ENCODE results near the gene PREX1.

Gene PREX1

DNA sequence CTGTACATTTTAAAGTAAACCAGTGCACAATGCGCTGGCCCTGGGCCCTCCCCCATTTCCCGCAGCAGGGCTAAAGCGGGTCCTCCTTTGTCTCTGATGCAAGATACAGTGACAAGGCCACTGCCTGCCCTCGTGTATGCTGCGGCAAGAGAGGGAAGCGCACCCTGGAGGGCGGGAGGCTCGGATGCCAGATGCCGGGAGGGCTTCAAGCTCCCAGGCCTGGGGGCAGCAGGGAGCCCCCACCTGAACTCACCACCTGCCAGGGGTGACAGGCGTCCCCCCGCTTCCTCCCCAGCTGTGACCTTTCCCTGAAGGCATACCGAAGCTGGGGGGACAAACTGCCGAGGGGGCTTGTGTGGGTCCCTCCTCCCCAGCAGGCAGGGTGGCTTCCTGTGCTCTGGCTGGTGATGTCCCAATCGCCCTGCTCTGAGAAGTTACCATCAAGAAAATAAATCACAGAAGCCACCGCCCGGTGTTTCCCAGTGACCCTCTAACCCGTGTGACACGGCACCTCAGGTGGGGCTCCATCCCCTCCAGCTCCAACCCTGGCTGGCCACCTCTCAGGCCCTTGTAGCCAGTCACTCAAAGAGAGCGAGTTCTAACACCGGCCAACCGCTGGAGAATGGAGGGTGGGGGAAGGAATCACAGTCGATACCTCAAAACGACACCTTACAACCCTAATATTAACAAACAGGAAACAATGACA is 203.3 kb downstream of the PREX1 start:
- H3K9me3 Mint-ChIP-seq = no peaks in the 10 kb centered on the region
- H3K4me3 Mint-ChIP-seq = no peak overlapping the region
- no peaks in the 10 kb centered on the region for H3K27me3 Mint-ChIP-seq
- peaks cover 21% of the 10 kb centered on the region for H3K4me1 Mint-ChIP-seq (ENCODE audit: low read depth)
- no peak overlapping the region for H3K27ac Mint-ChIP-seq
- peaks cover 25% of the 10 kb centered on the region for H3K36me3 Mint-ChIP-seq (ENCODE audit: low read depth)

DNA sequence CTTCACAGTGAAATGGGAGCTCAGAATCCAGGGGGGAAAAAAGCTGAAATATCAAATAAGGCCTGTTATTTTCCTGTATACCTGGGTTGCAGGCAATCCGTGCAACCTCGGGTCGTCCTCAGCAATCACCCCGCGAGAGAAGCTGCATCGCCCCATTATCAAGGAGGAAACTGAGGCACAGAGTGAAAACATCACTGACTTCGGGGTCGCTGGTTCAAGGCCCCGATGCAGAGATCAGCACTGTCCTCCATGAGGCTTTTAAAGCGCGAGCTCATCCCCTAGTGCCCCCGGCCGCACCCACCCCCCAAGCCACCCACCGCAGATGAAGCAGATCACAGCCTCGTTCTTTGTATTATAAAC is 203.9 kb downstream of the PREX1 start:
- no peak overlapping the region for H3K27ac Mint-ChIP-seq
- H3K4me3 Mint-ChIP-seq = no peak overlapping the region
- H3K36me3 Mint-ChIP-seq (ENCODE audit: low read depth) = peaks cover 25% of the 10 kb centered on the region
- H3K9me3 Mint-ChIP-seq = no peaks in the 10 kb centered on the region
- peaks cover 21% of the 10 kb centered on the region for H3K4me1 Mint-ChIP-seq (ENCODE audit: low read depth)
- H3K27me3 Mint-ChIP-seq = no peaks in the 10 kb centered on the region

DNA sequence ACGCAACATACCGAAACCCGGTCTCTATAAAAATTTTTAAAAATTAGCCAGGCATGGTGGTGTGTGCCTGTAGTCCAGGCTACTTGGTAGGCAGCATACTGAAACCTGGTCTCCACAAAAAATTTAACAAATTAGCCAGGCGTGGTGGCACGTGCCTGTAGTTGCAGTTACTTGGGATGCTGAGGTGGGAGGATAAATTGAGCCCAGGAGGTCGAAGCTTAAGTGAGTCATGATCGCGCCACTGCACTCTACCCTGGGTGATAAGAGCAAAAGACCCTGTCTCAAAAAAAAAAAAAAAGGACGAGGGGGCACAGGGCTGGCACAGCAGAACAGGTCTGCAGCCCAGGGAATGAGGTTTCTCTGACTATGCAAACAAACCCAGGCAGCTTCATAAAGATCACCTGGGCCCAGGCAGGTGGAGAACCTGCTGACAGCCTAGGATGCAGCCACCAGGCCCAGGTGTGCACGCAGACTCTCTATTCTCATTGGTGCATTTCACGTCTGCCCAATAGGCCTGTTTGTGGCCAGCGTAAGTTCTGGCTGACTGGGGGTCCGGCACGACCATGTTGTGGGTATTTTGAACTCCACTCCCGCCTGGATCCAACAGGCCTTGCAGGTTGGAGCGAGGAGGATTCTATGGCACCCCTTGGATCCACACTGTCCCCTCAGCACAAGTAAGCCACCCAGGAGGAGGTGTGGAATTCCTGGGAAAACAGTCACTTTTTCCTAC is 204.5 kb downstream of the PREX1 start:
- Mint-ChIP-seq H3K4me1 (ENCODE audit: low read depth) (peaks cover 21% of the 10 kb centered on the region), H3K27ac (no peak overlapping the region)

DNA sequence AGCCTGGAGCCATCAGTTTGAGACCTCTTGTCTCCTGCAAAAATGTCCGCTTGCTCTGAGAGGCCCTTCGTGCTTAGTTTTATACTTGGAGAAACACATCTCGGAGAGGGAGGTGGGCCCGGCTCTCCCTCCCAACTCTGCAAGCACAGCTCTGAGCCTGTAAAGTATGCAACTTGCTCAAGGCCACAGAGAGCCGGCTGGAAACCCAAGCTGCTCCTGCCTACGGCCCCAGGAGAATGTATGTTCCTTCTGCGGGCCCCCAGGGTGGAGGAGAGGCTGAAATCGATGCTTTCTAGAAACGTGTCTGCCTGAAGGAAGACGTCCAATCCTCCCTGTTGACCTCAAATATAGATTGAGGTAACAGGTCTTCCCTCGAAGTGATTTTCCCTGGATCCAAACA is 205.4 kb downstream of the PREX1 start:
- H3K27me3 Mint-ChIP-seq = no peaks in the 10 kb centered on the region
- H3K4me3 Mint-ChIP-seq = no peak overlapping the region
- no peak overlapping the region for H3K27ac Mint-ChIP-seq
- peaks cover 21% of the 10 kb centered on the region for H3K4me1 Mint-ChIP-seq (ENCODE audit: low read depth)
- peaks cover 16% of the 10 kb centered on the region for H3K36me3 Mint-ChIP-seq (ENCODE audit: low read depth)
- H3K9me3 Mint-ChIP-seq = no peaks in the 10 kb centered on the region

More for the DNA sequence above, 204.5 kb downstream of the PREX1 start:
- H3K27me3 Mint-ChIP-seq = no peaks in the 10 kb centered on the region
- no peaks in the 10 kb centered on the region for H3K9me3 Mint-ChIP-seq
- no peak overlapping the region for H3K4me3 Mint-ChIP-seq
- H3K36me3 Mint-ChIP-seq (ENCODE audit: low read depth) = peaks cover 20% of the 10 kb centered on the region

DNA sequence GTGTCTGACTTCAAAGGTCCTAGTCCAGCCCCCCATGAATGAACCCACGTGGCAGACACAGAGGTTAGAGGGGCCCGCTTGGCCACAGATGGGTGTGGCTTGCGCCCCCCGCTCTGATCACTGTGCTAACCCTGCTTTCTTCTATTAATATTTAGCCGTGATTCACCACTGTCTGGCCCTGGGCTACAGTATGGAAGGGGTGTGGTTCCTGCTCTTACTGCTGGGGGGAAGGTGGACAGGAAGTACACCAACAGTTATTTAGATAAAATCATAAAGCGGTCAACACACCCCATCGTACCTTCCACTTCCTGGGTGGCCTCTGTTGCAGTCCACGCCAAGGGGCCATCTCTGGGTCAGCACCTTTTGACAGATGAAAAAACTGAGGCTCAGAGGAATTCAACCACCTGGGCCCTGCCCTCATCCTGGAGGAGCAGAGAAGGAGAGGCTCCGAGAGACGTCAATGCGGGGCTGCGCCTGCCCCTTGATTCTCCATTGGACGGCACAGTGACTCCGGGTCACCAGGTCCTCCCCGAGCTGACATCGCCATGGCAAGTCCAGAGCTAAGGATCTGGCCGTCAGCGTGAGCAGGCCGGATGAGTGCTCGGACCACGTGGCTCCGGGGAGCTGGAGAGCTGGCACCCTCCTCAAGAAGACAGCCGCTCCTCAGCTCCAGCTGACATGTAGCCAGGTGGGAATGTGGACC is 206.3 kb downstream of the PREX1 start:
- no peaks in the 10 kb centered on the region for H3K9me3 Mint-ChIP-seq
- H3K27me3 Mint-ChIP-seq = no peaks in the 10 kb centered on the region
- H3K4me1 Mint-ChIP-seq (ENCODE audit: low read depth) = peaks cover 14% of the 10 kb centered on the region
- H3K27ac Mint-ChIP-seq = no peak overlapping the region
- H3K36me3 Mint-ChIP-seq (ENCODE audit: low read depth) = peaks cover 12% of the 10 kb centered on the region
- H3K4me3 Mint-ChIP-seq = no peak overlapping the region

DNA sequence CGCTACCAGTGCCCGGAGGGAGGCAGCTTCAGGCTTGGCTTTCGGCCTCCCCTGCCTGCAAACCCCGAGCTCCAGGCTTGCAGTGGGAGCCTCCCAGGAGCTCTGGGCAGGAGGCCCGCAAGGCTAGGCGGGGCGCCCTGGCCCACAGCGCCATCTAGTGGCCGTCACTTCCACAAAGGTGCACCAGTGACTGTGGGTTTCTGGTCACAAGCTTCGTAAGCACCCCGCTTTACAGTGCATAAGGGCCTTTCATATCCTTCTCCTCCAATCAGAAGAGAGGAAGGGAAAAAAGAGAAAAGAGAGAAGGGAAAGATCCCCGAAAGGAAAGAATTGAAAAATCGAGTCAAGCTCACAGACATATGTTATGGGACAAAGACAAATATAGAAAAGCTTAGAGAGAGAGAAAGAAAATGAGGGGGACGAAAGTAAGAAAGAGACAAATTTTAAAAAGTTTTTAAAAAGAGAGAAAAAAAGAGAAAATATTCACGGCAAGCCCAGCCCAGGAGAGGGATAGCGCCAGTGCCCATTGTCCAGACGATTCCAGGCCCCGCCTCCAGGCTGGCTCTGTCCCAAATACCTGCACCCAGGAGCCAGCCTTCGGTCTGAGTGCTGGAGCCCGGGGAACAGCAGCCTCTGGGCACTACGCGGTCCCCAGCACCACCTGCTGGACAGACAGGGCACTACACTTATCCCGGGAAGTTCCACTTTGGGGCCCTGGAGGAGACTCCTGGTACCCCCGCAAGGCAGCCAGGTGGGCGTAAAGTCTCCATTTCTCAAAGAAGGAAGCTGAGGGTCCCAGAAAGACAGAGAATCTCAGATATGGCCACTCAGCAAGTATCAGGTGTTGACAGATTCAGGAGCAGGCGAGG is 207.1 kb downstream of the PREX1 start:
- H3K9me3 Mint-ChIP-seq = no peaks in the 10 kb centered on the region
- H3K4me3 Mint-ChIP-seq = peak overlapping the region; percentile 57
- peaks cover 6% of the 10 kb centered on the region for H3K36me3 Mint-ChIP-seq (ENCODE audit: low read depth)

DNA sequence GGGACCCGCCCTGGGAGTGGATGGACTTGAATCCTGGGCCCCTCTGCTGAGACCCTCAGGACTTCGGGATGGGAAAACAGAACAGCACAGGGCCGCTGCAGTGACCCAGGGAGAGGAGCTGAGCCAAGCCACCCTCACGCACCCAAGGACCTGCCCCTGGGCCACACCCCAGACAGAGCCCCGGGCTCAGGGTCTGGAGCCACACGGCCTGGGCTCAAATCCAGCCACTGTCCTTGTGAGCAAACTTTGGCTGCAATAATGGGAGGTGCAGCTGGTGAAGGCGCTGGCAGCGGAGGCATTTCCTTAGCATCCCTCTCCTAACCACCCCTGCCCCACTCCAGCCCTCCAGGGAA is 207.7 kb downstream of the PREX1 start:
- Mint-ChIP-seq H3K36me3 (ENCODE audit: low read depth) (peaks cover 4% of the 10 kb centered on the region), H3K4me1 (ENCODE audit: low read depth) (peaks cover 12% of the 10 kb centered on the region), H3K27me3 (no peaks in the 10 kb centered on the region), H3K27ac (no peak overlapping the region), H3K4me3 (no peak overlapping the region), H3K9me3 (no peaks in the 10 kb centered on the region)

More for the DNA sequence above, 207.1 kb downstream of the PREX1 start:
- Mint-ChIP-seq H3K27me3 (no peaks in the 10 kb centered on the region), H3K4me1 (ENCODE audit: low read depth) (peaks cover 12% of the 10 kb centered on the region), H3K27ac (no peak overlapping the region)

DNA sequence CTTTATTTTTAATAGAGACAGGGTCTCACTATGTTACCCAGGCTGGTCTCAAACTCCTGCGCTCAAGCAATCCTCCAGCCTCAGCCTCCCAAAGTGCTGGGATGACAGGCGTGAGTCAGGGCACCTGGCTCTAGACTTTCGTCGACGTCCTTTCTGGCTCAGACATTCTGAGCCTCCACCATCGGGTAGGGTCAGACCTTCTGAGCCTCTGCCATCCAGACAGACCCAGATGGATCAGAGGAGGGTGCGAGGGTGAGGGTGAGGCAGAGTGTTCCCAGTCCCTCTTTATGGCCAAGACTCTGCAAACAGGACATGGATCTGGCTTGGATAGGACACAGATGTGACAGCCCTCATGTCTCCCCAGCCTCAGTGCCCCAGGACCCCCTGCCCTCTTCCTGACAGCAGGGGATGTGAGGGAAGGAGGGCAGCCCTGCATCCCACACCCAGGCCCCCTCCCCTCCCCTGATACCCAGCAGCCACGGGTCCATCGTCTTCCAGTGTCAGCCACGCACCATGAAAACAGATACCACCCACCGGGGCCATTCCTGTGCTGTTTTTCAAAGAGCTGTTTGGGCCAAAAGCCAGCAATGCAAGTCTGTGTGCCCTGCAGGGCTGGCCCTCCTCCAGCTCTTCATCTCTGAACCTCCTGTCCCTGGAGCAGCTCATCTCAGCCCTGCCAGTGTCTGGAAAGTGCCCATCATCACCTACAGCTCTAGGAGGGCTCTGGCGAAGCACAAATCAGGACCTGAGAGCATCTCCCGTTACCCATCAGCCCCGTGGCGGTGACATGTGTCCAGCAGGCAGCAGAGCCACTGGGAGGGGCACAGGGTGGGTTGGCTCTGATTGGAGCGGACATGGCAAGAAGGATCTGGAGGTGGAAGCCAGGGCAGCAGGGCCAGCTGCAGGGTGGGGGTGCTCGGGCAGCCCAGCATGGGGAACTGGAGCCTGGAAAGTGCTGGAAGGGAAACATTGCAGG is 208.4 kb downstream of the PREX1 start:
- no peak overlapping the region for H3K4me3 Mint-ChIP-seq
- H3K4me1 Mint-ChIP-seq (ENCODE audit: low read depth) = peaks cover 12% of the 10 kb centered on the region
- no peak overlapping the region for H3K27ac Mint-ChIP-seq
- H3K9me3 Mint-ChIP-seq = no peaks in the 10 kb centered on the region
- H3K36me3 Mint-ChIP-seq (ENCODE audit: low read depth) = no peaks in the 10 kb centered on the region
- H3K27me3 Mint-ChIP-seq = no peaks in the 10 kb centered on the region

DNA sequence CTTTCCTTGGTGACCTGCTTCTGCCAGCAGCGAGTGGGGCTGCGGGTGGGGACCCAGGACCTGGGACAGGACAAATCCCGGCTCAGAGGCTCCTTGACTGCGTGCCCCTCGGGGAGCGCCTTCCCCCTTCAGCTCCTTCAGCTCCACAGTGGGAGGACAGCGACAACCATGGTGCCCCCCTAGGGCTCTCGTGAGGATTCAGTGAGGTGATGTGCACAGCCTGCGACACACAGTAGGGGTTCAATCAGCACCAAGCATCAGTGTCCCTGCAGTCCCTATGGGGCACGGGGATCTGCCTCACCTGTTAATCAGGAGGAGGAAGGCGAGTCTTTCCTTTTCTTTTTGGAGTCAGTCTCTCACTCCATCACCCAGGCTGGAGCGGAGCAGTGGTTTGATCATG is 209.2 kb downstream of the PREX1 start:
- Mint-ChIP-seq H3K27ac (no peak overlapping the region), H3K36me3 (ENCODE audit: low read depth) (no peaks in the 10 kb centered on the region), H3K9me3 (no peaks in the 10 kb centered on the region), H3K4me3 (no peak overlapping the region), H3K4me1 (ENCODE audit: low read depth) (peaks cover 12% of the 10 kb centered on the region), H3K27me3 (no peaks in the 10 kb centered on the region)

DNA sequence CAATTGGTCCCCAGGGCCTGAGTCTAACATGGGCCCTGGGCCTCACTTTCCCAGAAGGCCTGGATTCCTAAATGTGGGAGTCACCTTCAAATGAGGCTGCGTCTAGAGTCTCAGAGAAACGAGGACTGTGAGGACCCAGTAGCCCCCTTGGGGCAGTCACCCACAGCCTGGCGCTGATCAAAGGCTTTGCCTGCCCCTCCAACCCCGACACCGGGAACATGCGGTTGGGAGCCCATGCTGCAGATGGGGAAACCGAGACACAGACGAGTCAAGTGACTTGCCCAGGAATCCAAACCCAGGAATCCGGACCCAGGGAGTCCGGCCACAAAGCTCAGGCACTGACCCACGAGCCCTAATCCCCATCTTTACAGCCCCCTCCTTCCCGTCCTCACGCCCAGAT is 209.7 kb downstream of the PREX1 start:
- no peaks in the 10 kb centered on the region for H3K27me3 Mint-ChIP-seq
- H3K36me3 Mint-ChIP-seq (ENCODE audit: low read depth) = no peaks in the 10 kb centered on the region
- no peaks in the 10 kb centered on the region for H3K9me3 Mint-ChIP-seq
- peaks cover 12% of the 10 kb centered on the region for H3K4me1 Mint-ChIP-seq (ENCODE audit: low read depth)
- H3K4me3 Mint-ChIP-seq = no peak overlapping the region
- no peak overlapping the region for H3K27ac Mint-ChIP-seq

DNA sequence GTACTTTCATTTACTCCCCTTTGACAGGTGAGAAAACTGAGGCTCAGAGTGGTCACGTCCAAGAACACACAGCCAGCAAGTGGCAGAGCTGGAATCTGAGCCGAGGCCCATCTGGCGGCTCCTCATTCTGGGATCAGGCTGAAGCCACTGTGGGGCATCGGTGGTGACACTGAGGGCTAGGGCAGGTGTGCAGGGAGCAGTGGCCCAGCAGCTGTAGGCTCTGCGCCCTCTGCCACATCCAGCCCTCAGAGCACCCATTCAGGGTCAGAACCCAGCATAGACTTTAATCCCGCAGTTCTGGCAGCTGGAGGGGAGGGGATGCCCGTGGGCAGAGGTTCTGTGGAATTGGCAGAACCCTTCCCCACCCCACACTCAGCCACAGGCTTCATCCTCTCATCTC is 210.3 kb downstream of the PREX1 start:
- no peak overlapping the region for H3K27ac Mint-ChIP-seq
- H3K36me3 Mint-ChIP-seq (ENCODE audit: low read depth) = no peaks in the 10 kb centered on the region
- H3K9me3 Mint-ChIP-seq = no peaks in the 10 kb centered on the region
- H3K27me3 Mint-ChIP-seq = peaks cover 4% of the 10 kb centered on the region
- H3K4me3 Mint-ChIP-seq = no peak overlapping the region
- peaks cover 12% of the 10 kb centered on the region for H3K4me1 Mint-ChIP-seq (ENCODE audit: low read depth)

DNA sequence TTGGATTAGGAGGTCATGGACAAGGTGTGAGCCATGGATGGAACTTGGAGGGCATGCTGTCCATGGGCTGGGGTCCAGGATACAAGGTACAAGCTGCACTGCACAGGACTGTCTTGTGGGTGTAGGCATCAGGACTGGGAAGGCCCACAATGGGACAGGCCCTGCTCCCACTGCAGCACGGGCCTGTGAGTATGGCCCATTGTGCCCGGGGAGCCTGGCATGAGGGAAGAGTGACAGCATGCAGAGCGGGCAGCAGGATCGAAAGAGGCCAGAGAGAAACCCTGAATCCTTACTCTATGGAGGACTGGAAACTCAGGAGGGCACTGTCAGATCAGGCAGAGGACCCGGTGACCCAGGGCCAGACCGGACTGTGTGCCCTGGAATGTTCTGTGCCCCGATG is 211.3 kb downstream of the PREX1 start:
- Mint-ChIP-seq H3K36me3 (ENCODE audit: low read depth) (no peaks in the 10 kb centered on the region), H3K4me3 (no peak overlapping the region), H3K27ac (no peak overlapping the region), H3K4me1 (ENCODE audit: low read depth) (peaks cover 11% of the 10 kb centered on the region), H3K9me3 (no peaks in the 10 kb centered on the region), H3K27me3 (peaks cover 5% of the 10 kb centered on the region)

DNA sequence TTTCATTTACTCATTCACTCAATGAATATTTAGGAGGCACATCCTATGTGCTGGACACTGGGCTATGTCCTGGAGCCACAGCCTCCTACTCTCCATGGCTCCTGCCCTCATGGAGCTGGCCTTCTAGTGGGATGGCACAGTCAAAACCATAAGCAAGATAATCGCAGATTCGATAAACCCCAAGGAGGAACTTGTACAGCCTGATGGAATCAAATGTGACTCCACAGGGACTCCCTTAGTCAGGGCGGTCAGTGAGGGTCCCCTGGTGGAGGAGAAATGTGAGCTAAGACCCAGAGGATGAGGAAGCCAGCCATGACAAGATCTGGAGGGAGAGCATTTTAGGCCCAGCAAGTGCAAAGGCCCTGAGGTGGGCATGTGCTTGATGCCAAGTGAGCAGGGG is 211.9 kb downstream of the PREX1 start:
- Mint-ChIP-seq H3K36me3 (ENCODE audit: low read depth) (no peaks in the 10 kb centered on the region), H3K4me3 (no peak overlapping the region), H3K4me1 (ENCODE audit: low read depth) (peaks cover 6% of the 10 kb centered on the region), H3K27ac (no peak overlapping the region), H3K9me3 (no peaks in the 10 kb centered on the region), H3K27me3 (peaks cover 5% of the 10 kb centered on the region)

All from stimulated activated naive CD8-positive, alpha-beta T cell treated with anti-CD3 and anti-CD28 coated beads, Interleukin-15, Interleukin-2, amounts not matched to agents 100 ng/mL and 50 ng/mL, for 24 hours (primary cell).